Stimulated activated CD4-positive, alpha-beta T cell treated with anti-CD3 and anti-CD28 coated beads, TNF-alpha, amount 100 ng/mL, for 48 hours (primary cell): ENCODE results near the gene USP17L28.
"Not testable (repeated sequence)": the region's sequence is repeated elsewhere in the genome, so short reads cannot be mapped to it uniquely, and the experiment has no call there.

Experiments
- DNase-seq, 3 donors: peaks; one replicate each; pipeline ENCODE4 v3.0.0-alpha.2; 2020; ENCODE audit warnings: low read depth in 3 of 3

USP17L28 gene, protein sequence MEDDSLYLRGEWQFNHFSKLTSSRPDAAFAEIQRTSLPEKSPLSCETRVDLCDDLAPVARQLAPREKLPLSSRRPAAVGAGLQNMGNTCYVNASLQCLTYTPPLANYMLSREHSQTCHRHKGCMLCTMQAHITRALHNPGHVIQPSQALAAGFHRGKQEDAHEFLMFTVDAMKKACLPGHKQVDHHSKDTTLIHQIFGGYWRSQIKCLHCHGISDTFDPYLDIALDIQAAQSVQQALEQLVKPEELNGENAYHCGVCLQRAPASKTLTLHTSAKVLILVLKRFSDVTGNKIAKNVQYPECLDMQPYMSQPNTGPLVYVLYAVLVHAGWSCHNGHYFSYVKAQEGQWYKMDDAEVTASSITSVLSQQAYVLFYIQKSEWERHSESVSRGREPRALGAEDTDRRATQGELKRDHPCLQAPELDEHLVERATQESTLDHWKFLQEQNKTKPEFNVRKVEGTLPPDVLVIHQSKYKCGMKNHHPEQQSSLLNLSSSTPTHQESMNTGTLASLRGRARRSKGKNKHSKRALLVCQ

GRCh38 chr4:9348593-9348992 is at the start of gene USP17L28:
TSS of gene USP17L28 (plus strand) at chr4:9348893. CDS start at chr4:9348893, 0 bp downstream.
- DNase-seq, result not testable (repeated sequence)

DNA sequence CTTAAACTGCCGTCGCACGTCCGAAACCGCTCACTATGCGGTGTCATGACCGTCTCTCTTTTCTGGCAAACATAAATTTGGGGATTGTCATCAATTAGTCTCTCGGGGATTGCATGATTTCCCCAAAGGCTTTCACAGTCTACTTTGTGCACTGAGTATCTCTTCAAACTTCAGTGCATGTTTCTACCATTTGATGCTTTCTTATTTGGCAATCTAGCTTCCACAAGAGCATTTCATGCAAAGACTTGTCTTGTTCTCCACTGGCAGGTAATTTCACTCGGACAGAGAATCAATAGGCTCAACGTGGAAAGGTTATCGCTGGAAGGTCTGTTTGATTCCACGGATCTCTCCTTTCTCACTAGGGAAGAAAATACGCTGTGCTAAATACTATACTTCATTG is 24.5 kb upstream of the USP17L28 start:
- not testable (repeated sequence) for DNase-seq

DNA sequence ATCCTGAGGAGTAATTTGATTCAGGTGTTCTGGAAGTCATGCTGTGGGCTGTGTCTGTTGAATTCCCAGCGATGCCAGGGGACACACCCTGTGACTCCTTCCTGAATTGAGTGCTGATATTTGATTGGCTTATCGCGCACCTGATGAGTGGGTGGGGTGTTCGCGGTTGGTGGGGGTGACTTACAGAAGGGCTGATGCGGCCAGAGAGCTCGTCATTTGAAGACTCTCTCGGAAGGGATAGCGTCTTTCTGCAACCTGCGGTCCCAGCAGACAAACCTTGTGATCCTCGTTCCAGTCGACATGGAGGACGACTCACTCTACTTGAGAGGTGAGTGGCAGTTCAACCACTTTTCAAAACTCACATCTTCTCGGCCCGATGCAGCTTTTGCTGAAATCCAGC is 23.8 kb upstream of the USP17L28 start, which contains the start of gene USP17L24:
Gene USP17L24, plus strand, starts transcription at position 301 of the 400 bp plus-strand sequence. Its CDS starts 0 bp downstream, at position 301.
- DNase-seq, result not testable (repeated sequence)

DNA sequence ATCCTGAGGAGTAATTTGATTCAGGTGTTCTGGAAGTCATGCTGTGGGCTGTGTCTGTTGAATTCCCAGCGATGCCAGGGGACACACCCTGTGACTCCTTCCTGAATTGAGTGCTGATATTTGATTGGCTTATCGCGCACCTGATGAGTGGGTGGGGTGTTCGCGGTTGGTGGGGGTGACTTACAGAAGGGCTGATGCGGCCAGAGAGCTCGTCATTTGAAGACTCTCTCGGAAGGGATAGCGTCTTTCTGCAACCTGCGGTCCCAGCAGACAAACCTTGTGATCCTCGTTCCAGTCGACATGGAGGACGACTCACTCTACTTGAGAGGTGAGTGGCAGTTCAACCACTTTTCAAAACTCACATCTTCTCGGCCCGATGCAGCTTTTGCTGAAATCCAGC is 19.1 kb upstream of the USP17L28 start, which contains the start of gene USP17L25:
Gene USP17L25, plus strand, starts transcription at position 301 of the 400 bp plus-strand sequence. Its CDS starts 0 bp downstream, at position 301.
- DNase-seq, result not testable (repeated sequence)

DNA sequence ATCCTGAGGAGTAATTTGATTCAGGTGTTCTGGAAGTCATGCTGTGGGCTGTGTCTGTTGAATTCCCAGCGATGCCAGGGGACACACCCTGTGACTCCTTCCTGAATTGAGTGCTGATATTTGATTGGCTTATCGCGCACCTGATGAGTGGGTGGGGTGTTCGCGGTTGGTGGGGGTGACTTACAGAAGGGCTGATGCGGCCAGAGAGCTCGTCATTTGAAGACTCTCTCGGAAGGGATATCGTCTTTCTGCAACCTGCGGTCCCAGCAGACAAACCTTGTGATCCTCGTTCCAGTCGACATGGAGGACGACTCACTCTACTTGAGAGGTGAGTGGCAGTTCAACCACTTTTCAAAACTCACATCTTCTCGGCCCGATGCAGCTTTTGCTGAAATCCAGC is 14.3 kb upstream of the USP17L28 start, which contains the start of gene USP17L26:
Gene USP17L26, plus strand, starts transcription at position 301 of the 400 bp plus-strand sequence. Its CDS starts 0 bp downstream, at position 301.
- DNase-seq, result not testable (repeated sequence)

GRCh38 chr4:9339103-9339502 is 9.6 kb upstream of the USP17L28 start, which contains the start of gene USP17L5:
TSS of gene USP17L5 (plus strand) at chr4:9339403. CDS start at chr4:9339403, 0 bp downstream.
- DNase-seq, result not testable (repeated sequence)

- not testable (repeated sequence) for DNase-seq
Observed at GRCh38 chr4:9343848-9344247, 4.8 kb upstream of the USP17L28 start, which contains the start of gene USP17L27. TSS of gene USP17L27 (plus strand) at chr4:9344148. CDS start at chr4:9344148, 0 bp downstream.

DNA sequence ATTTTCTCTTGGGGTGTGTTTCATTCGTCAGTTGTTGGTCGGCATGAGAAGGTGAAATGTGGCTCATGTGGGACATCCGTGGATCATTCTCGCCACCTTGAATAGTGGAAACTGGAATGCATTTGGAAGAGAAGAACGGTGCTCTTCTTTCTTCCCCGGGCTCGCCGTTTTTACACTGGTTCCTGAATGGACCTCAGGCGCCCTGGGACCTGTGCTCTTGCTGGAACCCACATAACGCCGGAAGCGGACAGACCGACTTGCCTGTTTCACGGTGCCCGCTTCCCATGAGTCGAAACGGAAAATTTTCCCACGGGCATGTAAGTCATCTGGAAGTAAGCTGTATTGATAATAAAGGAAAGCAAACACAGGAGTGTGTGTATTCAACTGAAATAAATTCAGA is 2.2 kb downstream of the USP17L28 start:
- DNase-seq, result not testable (repeated sequence)

DNA sequence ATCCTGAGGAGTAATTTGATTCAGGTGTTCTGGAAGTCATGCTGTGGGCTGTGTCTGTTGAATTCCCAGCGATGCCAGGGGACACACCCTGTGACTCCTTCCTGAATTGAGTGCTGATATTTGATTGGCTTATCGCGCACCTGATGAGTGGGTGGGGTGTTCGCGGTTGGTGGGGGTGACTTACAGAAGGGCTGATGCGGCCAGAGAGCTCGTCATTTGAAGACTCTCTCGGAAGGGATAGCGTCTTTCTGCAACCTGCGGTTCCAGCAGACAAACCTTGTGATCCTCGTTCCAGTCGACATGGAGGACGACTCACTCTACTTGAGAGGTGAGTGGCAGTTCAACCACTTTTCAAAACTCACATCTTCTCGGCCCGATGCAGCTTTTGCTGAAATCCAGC is 4.6 kb downstream of the USP17L28 start, which contains the start of gene USP17L29:
Gene USP17L29, plus strand, starts transcription at position 301 of the 400 bp plus-strand sequence. Its CDS starts 0 bp downstream, at position 301.
- not testable (repeated sequence) for DNase-seq

DNA sequence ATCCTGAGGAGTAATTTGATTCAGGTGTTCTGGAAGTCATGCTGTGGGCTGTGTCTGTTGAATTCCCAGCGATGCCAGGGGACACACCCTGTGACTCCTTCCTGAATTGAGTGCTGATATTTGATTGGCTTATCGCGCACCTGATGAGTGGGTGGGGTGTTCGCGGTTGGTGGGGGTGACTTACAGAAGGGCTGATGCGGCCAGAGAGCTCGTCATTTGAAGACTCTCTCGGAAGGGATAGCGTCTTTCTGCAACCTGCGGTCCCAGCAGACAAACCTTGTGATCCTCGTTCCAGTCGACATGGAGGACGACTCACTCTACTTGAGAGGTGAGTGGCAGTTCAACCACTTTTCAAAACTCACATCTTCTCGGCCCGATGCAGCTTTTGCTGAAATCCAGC is 14.1 kb downstream of the USP17L28 start, which contains the start of gene USP17L30:
Gene USP17L30, plus strand, starts transcription at position 301 of the 400 bp plus-strand sequence. Its CDS starts 0 bp downstream, at position 301.
- DNase-seq, result not testable (repeated sequence)

GRCh38 chr4:9379881-9380280 is 31.2 kb downstream of the USP17L28 start:
- not testable (repeated sequence) for DNase-seq

DNA sequence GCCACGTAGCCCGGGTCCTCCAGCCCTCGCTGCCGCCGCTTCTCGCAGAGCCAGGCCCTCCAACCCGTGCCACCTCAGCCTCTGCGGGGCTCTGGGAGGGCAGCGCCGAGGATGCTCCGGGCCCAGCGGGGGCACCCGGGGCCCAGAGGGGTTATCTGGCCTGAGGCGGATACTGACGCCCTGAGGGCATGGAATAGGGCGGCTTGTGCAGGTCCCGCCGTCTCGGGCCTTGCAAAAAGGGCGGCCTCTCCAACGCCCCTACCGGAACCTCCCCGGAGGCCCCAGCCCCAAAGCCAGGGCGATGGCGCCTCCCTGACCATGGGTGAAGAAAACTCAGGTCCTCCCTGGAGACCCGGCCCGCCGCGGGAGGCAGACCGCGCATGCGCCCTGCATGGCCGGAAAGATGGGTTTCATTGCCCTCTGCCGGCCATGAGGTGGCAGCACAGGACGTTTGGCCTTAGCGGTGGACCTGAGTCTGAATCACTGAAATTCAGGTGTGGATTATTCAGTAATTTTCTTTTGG is 32.4 kb downstream of the USP17L28 start:
- peak; percentile 5 to 34 (median 24) for DNase-seq

GRCh38 chr4:9384126-9384525 is 35.4 kb downstream of the USP17L28 start:
- no peak for DNase-seq

- not testable (repeated sequence) for DNase-seq
Observed at GRCh38 chr4:9389001-9389400, 40.3 kb downstream of the USP17L28 start.
